ENCODE measurements around the gene RHEBL1. TPM values are rescaled to one million over a fixed set of nuclear protein-coding genes. Genes with fewer than 3 reads are reported as not detected.

Gene RHEBL1
- total RNA-seq, 1 experiment from 2014 or later = 1.3 TPM

- no peak for DNase-seq (ENCODE audit: low spot score)
- intact Hi-C loops (cut with micrococcal nuclease; ENCODE audit: unreplicated experiment) = no loop called here
- Histone ChIP-seq H3K36me3 (ENCODE audit: insufficient read depth, low read length, poor library complexity, severe bottlenecking) (no peaks in the 10 kb centered on the region), H3K27me3 (replicated peaks; ENCODE audit: insufficient read depth, low read depth, low read length, poor library complexity) (no peaks in the 10 kb centered on the region), H3K4me3 (ENCODE audit: low read depth, low read length, poor library complexity, severe bottlenecking) (no peak overlapping the region), H3K9me3 (ENCODE audit: low read depth, low read length, poor library complexity, severe bottlenecking) (no peaks in the 10 kb centered on the region), H3K27ac (ENCODE audit: low read depth, low read length, poor library complexity, severe bottlenecking) (no peak overlapping the region), H3K4me1 (ENCODE audit: insufficient read depth, low read length, poor library complexity, severe bottlenecking) (no peaks in the 10 kb centered on the region)
- POLR2A ChIA-PET (ENCODE audit: low non-redundant PET) = no interaction called here
- CTCF ChIA-PET = no interaction called here
- BruUV-seq (replicated peaks) = no TSS peak
- TF ChIP-seq EZH2 (IDR thresholded peaks at IDR 0.05; ENCODE audit: borderline replicate concordance, low read depth, low read length, poor library complexity, severe bottlenecking) (no peak), CTCF (conservative IDR thresholded peaks at IDR 0.05; ENCODE audit: low read depth, low read length) (no peak)
Measured at GRCh38 chr12:49070971-49071370, 1.2 kb upstream of the RHEBL1 start.

GRCh38 chr12:49068879-49069506 lies 786 bp downstream of the RHEBL1 start:
- no peak for TF ChIP-seq EZH2 (IDR thresholded peaks at IDR 0.05; ENCODE audit: borderline replicate concordance, low read depth, low read length, poor library complexity, severe bottlenecking)
- TF ChIP-seq CTCF (conservative IDR thresholded peaks at IDR 0.05; ENCODE audit: low read depth, low read length) = no peak
- intact Hi-C loops (cut with micrococcal nuclease; ENCODE audit: unreplicated experiment) = no loop called here
- POLR2A ChIA-PET (ENCODE audit: low non-redundant PET) = no interaction called here

GRCh38 chr12:49066120-49066519 lies 3.7 kb downstream of the RHEBL1 start:
- Histone ChIP-seq H3K36me3 (ENCODE audit: insufficient read depth, low read length, poor library complexity, severe bottlenecking) (no peaks in the 10 kb centered on the region), H3K4me1 (ENCODE audit: insufficient read depth, low read length, poor library complexity, severe bottlenecking) (no peaks in the 10 kb centered on the region), H3K9me3 (ENCODE audit: low read depth, low read length, poor library complexity, severe bottlenecking) (no peaks in the 10 kb centered on the region), H3K4me3 (ENCODE audit: low read depth, low read length, poor library complexity, severe bottlenecking) (no peak overlapping the region), H3K27me3 (replicated peaks; ENCODE audit: insufficient read depth, low read depth, low read length, poor library complexity) (no peaks in the 10 kb centered on the region), H3K27ac (ENCODE audit: low read depth, low read length, poor library complexity, severe bottlenecking) (no peak overlapping the region)
- no TSS peak for BruUV-seq (replicated peaks)
- POLR2A ChIA-PET (ENCODE audit: low non-redundant PET) = no interaction called here
- intact Hi-C loops (cut with micrococcal nuclease; ENCODE audit: unreplicated experiment) = no loop called here
- CTCF ChIA-PET = no interaction called here
- no peak for TF ChIP-seq EZH2 (IDR thresholded peaks at IDR 0.05; ENCODE audit: borderline replicate concordance, low read depth, low read length, poor library complexity, severe bottlenecking)
- TF ChIP-seq CTCF (conservative IDR thresholded peaks at IDR 0.05; ENCODE audit: low read depth, low read length) = no peak
- DNase-seq (ENCODE audit: low spot score) = no peak

More at GRCh38 chr12:49068879-49069506, 786 bp downstream of the RHEBL1 start:
- BruUV-seq (replicated peaks) = no TSS peak
- H3K27ac ChIP-seq (ENCODE audit: low read depth, low read length, poor library complexity, severe bottlenecking) = no peak overlapping the region
- DNase-seq (ENCODE audit: low spot score) = no peak
- H3K4me1 ChIP-seq (ENCODE audit: insufficient read depth, low read length, poor library complexity, severe bottlenecking) = no peaks in the 10 kb centered on the region
- peak overlapping the region; percentile 94 for H3K4me3 ChIP-seq (ENCODE audit: low read depth, low read length, poor library complexity, severe bottlenecking)
- CTCF ChIA-PET = interaction anchor here (1.2 to 1.4 kb wide), 2 partner anchors 20 to 29 kb away, joined by 4 to 5 read pairs; no protein-coding TSS in a partner anchor
- H3K9me3 ChIP-seq (ENCODE audit: low read depth, low read length, poor library complexity, severe bottlenecking) = no peaks in the 10 kb centered on the region
- H3K27me3 ChIP-seq (replicated peaks; ENCODE audit: insufficient read depth, low read depth, low read length, poor library complexity) = no peaks in the 10 kb centered on the region
- H3K36me3 ChIP-seq (ENCODE audit: insufficient read depth, low read length, poor library complexity, severe bottlenecking) = no peaks in the 10 kb centered on the region

All from A673 (cell line).